NCI-H2171 treated with DMSO at 0.1 percent for 48 hours (cell line): ENCODE data around the gene TNFAIP6.
"Not testable (repeated sequence)": the region's sequence is repeated elsewhere in the genome, so short reads cannot be mapped to it uniquely, and the experiment has no call there.

Experiments
- DNase-seq: peaks from one replicate; lab custom pipeline; 2025; lab: John Stamatoyannopoulos, UW

Gene TNFAIP6

GRCh38 chr2:151357359-151357758 lies at the start of gene TNFAIP6:
Gene TNFAIP6, plus strand, starts transcription at chr2:151357592. Its CDS starts 75 bp downstream, at chr2:151357667.
- no peak for DNase-seq

GRCh38 chr2:151310313-151310712 lies 47.1 kb upstream of the TNFAIP6 start:
- not testable (repeated sequence) for DNase-seq

GRCh38 chr2:151312440-151312839 lies 45.0 kb upstream of the TNFAIP6 start:
- DNase-seq, result not testable (repeated sequence)

GRCh38 chr2:151315381-151315903 lies 42.0 kb upstream of the TNFAIP6 start:
- DNase-seq, result peak; percentile 76

GRCh38 chr2:151325581-151326095 lies 31.8 kb upstream of the TNFAIP6 start:
- no peak for DNase-seq

GRCh38 chr2:151326554-151326953 lies 30.8 kb upstream of the TNFAIP6 start:
- no peak for DNase-seq

GRCh38 chr2:151329998-151330397 lies 27.4 kb upstream of the TNFAIP6 start:
- no peak for DNase-seq

GRCh38 chr2:151333083-151333482 lies 24.3 kb upstream of the TNFAIP6 start:
- no peak for DNase-seq

- no peak for DNase-seq
Observed at GRCh38 chr2:151334082-151334815, 23.1 kb upstream of the TNFAIP6 start.

GRCh38 chr2:151336863-151337371 lies 20.5 kb upstream of the TNFAIP6 start:
- DNase-seq, result no peak

GRCh38 chr2:151337643-151338042 lies 19.7 kb upstream of the TNFAIP6 start:
- DNase-seq, result no peak

GRCh38 chr2:151338115-151338514 lies 19.3 kb upstream of the TNFAIP6 start:
- DNase-seq, result no peak

- DNase-seq, result no peak
Observed at GRCh38 chr2:151343073-151343472, 14.3 kb upstream of the TNFAIP6 start.

- not testable (repeated sequence) for DNase-seq
Observed at GRCh38 chr2:151344191-151344590, 13.2 kb upstream of the TNFAIP6 start.

- DNase-seq, result no peak
Observed at GRCh38 chr2:151344906-151345305, 12.5 kb upstream of the TNFAIP6 start.

- no peak for DNase-seq
Observed at GRCh38 chr2:151347294-151347693, 10.1 kb upstream of the TNFAIP6 start.

GRCh38 chr2:151347906-151348305 lies 9.5 kb upstream of the TNFAIP6 start:
- no peak for DNase-seq

GRCh38 chr2:151350579-151351195 lies 6.7 kb upstream of the TNFAIP6 start:
- no peak for DNase-seq

- no peak for DNase-seq
Observed at GRCh38 chr2:151353995-151354394, 3.4 kb upstream of the TNFAIP6 start.

- DNase-seq, result no peak
Observed at GRCh38 chr2:151354807-151355206, 2.6 kb upstream of the TNFAIP6 start.

GRCh38 chr2:151358166-151358970 lies 976 bp downstream of the TNFAIP6 start:
- DNase-seq, result no peak
